H9 (cell line): ENCODE results near the gene UBE2D1. TPM values are rescaled to one million over a fixed set of nuclear protein-coding genes. Genes with fewer than 3 reads are reported as not detected.

Source experiments
- DNase-seq: peaks from one replicate; pipeline ENCODE4 v3.0.0-alpha.2; 2017
- H2AFZ ChIP-seq: one replicate; pipeline ENCODE4 v1.6.1; 2013; ENCODE audit warnings: mild to moderate bottlenecking, low read length, control low read depth, moderate library complexity
- H2AK5ac ChIP-seq: 2 replicates; pipeline ENCODE4 v1.6.1; 2013; ENCODE audit warnings: low read length, control low read depth, mixed read lengths; ENCODE audit not compliant: insufficient read length
- H2BK120ac ChIP-seq: one replicate; pipeline ENCODE4 v1.6.1; 2013; ENCODE audit warnings: low read depth, mild to moderate bottlenecking, low read length, control low read depth, inconsistent platforms; ENCODE audit not compliant: poor library complexity, severe bottlenecking
- H2BK12ac ChIP-seq: 2 replicates; pipeline ENCODE4 v1.6.1; 2013; ENCODE audit warnings: low read length, control low read depth, mixed read lengths, low read depth; ENCODE audit not compliant: insufficient read length
- H2BK15ac ChIP-seq: 2 replicates; pipeline ENCODE4 v1.6.1; 2013; ENCODE audit warnings: low read depth, low read length, control low read depth
- H2BK20ac ChIP-seq: one replicate; pipeline ENCODE4 v1.6.1; 2013; ENCODE audit warnings: low read depth, mild to moderate bottlenecking, low read length, control low read depth, inconsistent platforms; ENCODE audit not compliant: poor library complexity, severe bottlenecking
- H2BK5ac ChIP-seq: 2 replicates; pipeline ENCODE4 v1.6.1; 2013; ENCODE audit warnings: low read length, control low read depth, mixed read lengths; ENCODE audit not compliant: insufficient read length
- H3K14ac ChIP-seq: 2 replicates; pipeline ENCODE4 v1.6.1; 2013; ENCODE audit warnings: low read length, control low read depth; ENCODE audit not compliant: insufficient read depth
- H3K18ac ChIP-seq: 2 replicates; pipeline ENCODE4 v1.6.1; 2013; ENCODE audit warnings: low read depth, mild to moderate bottlenecking, mixed read lengths, low read length, control low read depth; ENCODE audit not compliant: insufficient read length
- H3K23ac ChIP-seq: 2 replicates; pipeline ENCODE4 v1.6.1; 2013; ENCODE audit warnings: low read length, control low read depth, mixed read lengths, low read depth; ENCODE audit not compliant: insufficient read length
- H3K23me2 ChIP-seq: 2 replicates; pipeline ENCODE4 v1.6.1; 2013; ENCODE audit warnings: low read depth, mild to moderate bottlenecking, mixed read lengths, low read length, control low read depth; ENCODE audit not compliant: insufficient read length, poor library complexity, severe bottlenecking
- H3K27ac ChIP-seq: 2 replicates; pipeline ENCODE4 v1.5.1; 2013; ENCODE audit warnings: low read length, control low read depth, mixed read lengths, low read depth; ENCODE audit not compliant: insufficient read length
- H3K27me3 ChIP-seq: 2 replicates; pipeline ENCODE4 v1.6.1; 2013; ENCODE audit warnings: low read length, control low read depth, inconsistent platforms; ENCODE audit not compliant: insufficient read depth
- H3K4ac ChIP-seq: 2 replicates; pipeline ENCODE4 v1.6.1; 2013; ENCODE audit warnings: low read depth, mild to moderate bottlenecking, control low read depth, inconsistent platforms, low read length, moderate library complexity
- H3K4me1 ChIP-seq: 2 replicates; pipeline ENCODE4 v1.6.1; 2013; ENCODE audit warnings: low read length, control low read depth, inconsistent platforms; ENCODE audit not compliant: insufficient read depth
- H3K4me2 ChIP-seq: 2 replicates; pipeline ENCODE4 v1.6.1; 2013; ENCODE audit warnings: low read length, control low read depth, mixed read lengths; ENCODE audit not compliant: insufficient read length, insufficient read depth
- H3K56ac ChIP-seq: 2 replicates; pipeline ENCODE4 v1.6.1; 2013; ENCODE audit warnings: low read depth, mild to moderate bottlenecking, mixed read lengths, low read length, control low read depth; ENCODE audit not compliant: insufficient read length
- H3K79me1 ChIP-seq: 2 replicates; pipeline ENCODE4 v1.6.1; 2013; ENCODE audit warnings: low read depth, mild to moderate bottlenecking, moderate library complexity, low read length, control low read depth, inconsistent platforms; ENCODE audit not compliant: insufficient read depth, poor library complexity, severe bottlenecking
- H3K79me2 ChIP-seq: 2 replicates; pipeline ENCODE4 v1.6.1; 2013; ENCODE audit warnings: low read length, control low read depth, inconsistent platforms; ENCODE audit not compliant: insufficient read depth
- H3K9ac ChIP-seq: 2 replicates; pipeline ENCODE4 v1.6.1; 2013; ENCODE audit warnings: low read length, control low read depth, mixed read lengths; ENCODE audit not compliant: insufficient read length; ENCODE audit errors: extremely low read depth
- H3K9me3 ChIP-seq: one replicate; pipeline ENCODE4 v1.6.1; 2013; ENCODE audit warnings: low read depth, low read length, inconsistent platforms; ENCODE audit not compliant: control insufficient read depth
- H3T11ph ChIP-seq: one replicate; pipeline ENCODE4 v1.6.1; 2013; ENCODE audit warnings: mild to moderate bottlenecking, low read length, control low read depth, inconsistent platforms
- H4K20me1 ChIP-seq: one replicate; pipeline ENCODE4 v1.6.1; 2013; ENCODE audit not compliant: control insufficient read depth, insufficient read length, insufficient read depth
- H4K5ac ChIP-seq: 2 replicates; pipeline ENCODE4 v1.6.1; 2013; ENCODE audit warnings: low read depth, mild to moderate bottlenecking, mixed read lengths, low read length, control low read depth; ENCODE audit not compliant: insufficient read length
- H4K8ac ChIP-seq: replicated peaks from 2 replicates; pipeline ENCODE4 v1.6.1; 2013; ENCODE audit warnings: low read length, control low read depth, mixed read lengths, low read depth; ENCODE audit not compliant: insufficient read length
- H4K91ac ChIP-seq: 2 replicates; pipeline ENCODE4 v1.6.1; 2013; ENCODE audit warnings: low read depth, mild to moderate bottlenecking, moderate library complexity, mixed read lengths, low read length, control low read depth; ENCODE audit not compliant: insufficient read length
- H3K27ac Mint-ChIP-seq, 3 experiments: 2 replicates in 2 of 3; 3 replicates in 1 of 3; pipeline ENCODE4 v1.8.0; 2020 to 2021; ENCODE audit warnings: mixed read lengths in 3 of 3, mild to moderate bottlenecking in 1 of 3, moderate library complexity in 1 of 3
- H3K27me3 Mint-ChIP-seq: 2 replicates; pipeline ENCODE4 v1.8.0; 2021; ENCODE audit warnings: low read depth, mild to moderate bottlenecking, moderate library complexity, mixed read lengths
- H3K36me3 Mint-ChIP-seq, 3 experiments: 2 replicates in 2 of 3; 3 replicates in 1 of 3; pipeline ENCODE4 v1.8.0; 2020 to 2021; ENCODE audit warnings: low read depth in 3 of 3, mixed read lengths in 3 of 3; ENCODE audit not compliant: insufficient read depth in 1 of 3
- H3K4me1 Mint-ChIP-seq, 2 experiments: 2 replicates each; pipeline ENCODE4 v1.8.0; 2020; ENCODE audit warnings: mixed read lengths in 2 of 2
- H3K4me3 Mint-ChIP-seq, 2 experiments: 2 replicates in 1 of 2; 3 replicates in 1 of 2; pipeline ENCODE4 v1.8.0; 2020 to 2021; ENCODE audit warnings: mild to moderate bottlenecking in 2 of 2, mixed read lengths in 2 of 2, moderate library complexity in 1 of 2
- H3K9me3 Mint-ChIP-seq, 2 experiments: 2 replicates in 1 of 2; 3 replicates in 1 of 2; pipeline ENCODE4 v1.8.0; 2020; ENCODE audit warnings: mild to moderate bottlenecking in 2 of 2, mixed read lengths in 2 of 2, moderate library complexity in 1 of 2
- CTCF ChIP-seq: fragments of 200-600 bp; sonication (generic); conservative IDR thresholded peaks from 3 replicates; pipeline ENCODE4 v1.8.0; 2021; ENCODE audit warnings: antibody characterized with exemption, mild to moderate bottlenecking
- WGBS: extraction: QIAGEN DNeasy Blood & Tissue Kit; methylation state at CpG from one replicate; pipeline ENCODE4 v1.1.7; 2013; ENCODE audit warnings: missing lambda C conversion rate, low lambda C conversion rate, mixed read lengths; ENCODE audit not compliant: insufficient read length; ENCODE audit errors: extremely low coverage; 5-methylcytosine and 5-hydroxymethylcytosine counted together
- total RNA-seq: library from RNA; stranded (reverse); gene quantifications from 2 replicates; pipeline ENCODE4 v1.2.1, GENCODE V29; 2021

UBE2D1 gene
- total RNA-seq, 1 experiment from 2014 or later = 26.8 TPM

GRCh38 chr10:58336242-58336641, 1.4 kb downstream of the UBE2D1 start:
- Histone ChIP-seq H3K79me1 (no peaks in the 10 kb centered on the region), H3K23ac (no peak overlapping the region), H2BK120ac (no peak overlapping the region), H4K8ac (no peak overlapping the region), H3K9ac (no peak overlapping the region), H3T11ph (no peak overlapping the region), H2AFZ (no peak overlapping the region), H3K79me2 (peaks cover 2% of the 10 kb centered on the region; the same call in 1 of the 2 replicates), H3K4ac (no peak overlapping the region), H4K91ac (no peak overlapping the region), H3K56ac (no peak overlapping the region), H3K14ac (no peak overlapping the region), H3K9me3 (no peaks in the 10 kb centered on the region), H4K5ac (no peak overlapping the region), H3K27ac (no peak overlapping the region), H3K4me2 (peak overlapping the region; percentile 87), H3K18ac (no peak overlapping the region), H3K4me1 (no peaks in the 10 kb centered on the region), H2AK5ac (no peak overlapping the region), H2BK15ac (no peak overlapping the region), H2BK5ac (no peak overlapping the region), H2BK20ac (no peak overlapping the region), H2BK12ac (no peak overlapping the region), H3K27me3 (no peaks in the 10 kb centered on the region), H3K23me2 (peaks cover 6% of the 10 kb centered on the region), H4K20me1 (no peaks in the 10 kb centered on the region)
- Mint-ChIP-seq H3K27me3 (no peaks in the 10 kb centered on the region), H3K9me3 (no peaks in the 10 kb centered on the region), H3K4me1 (peaks cover 22 to 25% of the 10 kb centered on the region in 2 experiments), H3K36me3 (peaks cover 3 to 4% (median 3%) of the 10 kb centered on the region in 3 experiments; a peak in 2 of 7 replicates), H3K27ac (no peak overlapping the region), H3K4me3 (peak overlapping the region; percentile 91 to 95)
- no peak for TF ChIP-seq CTCF
- WGBS = no CpG with 5 or more reads among the region's 4 CpGs
- DNase-seq = no peak
